Renal cortical epithelial cell (primary cell): Measurements from ENCODE around the gene P2RY12. TPM values are rescaled to one million over a fixed set of nuclear protein-coding genes. Genes with fewer than 3 reads are reported as not detected.
A peak's percentile ranks its signal among the peaks of the same experiment; 100 is the strongest.
"Not testable (repeated sequence)": the region's sequence is repeated elsewhere in the genome, so short reads cannot be mapped to it uniquely, and the experiment has no call there.

Source experiments
- DNase-seq: peaks from one replicate; pipeline ENCODE4 v3.0.0-alpha.2; 2011; ENCODE audit warnings: low read depth
- total RNA-seq: library from RNA; depleted of rRNA; stranded (reverse); fragments of >200 nt; gene quantifications from 2 replicates; pipeline ENCODE4 v1.2.3, GENCODE V29; 2014

Gene P2RY12
- total RNA-seq, 1 donor from 2014 or later, result not detected

- DNase-seq, result no peak
These were observed 8.7 kb upstream of the P2RY12 start for GRCh38 chr3:151393146-151393830.

DNA sequence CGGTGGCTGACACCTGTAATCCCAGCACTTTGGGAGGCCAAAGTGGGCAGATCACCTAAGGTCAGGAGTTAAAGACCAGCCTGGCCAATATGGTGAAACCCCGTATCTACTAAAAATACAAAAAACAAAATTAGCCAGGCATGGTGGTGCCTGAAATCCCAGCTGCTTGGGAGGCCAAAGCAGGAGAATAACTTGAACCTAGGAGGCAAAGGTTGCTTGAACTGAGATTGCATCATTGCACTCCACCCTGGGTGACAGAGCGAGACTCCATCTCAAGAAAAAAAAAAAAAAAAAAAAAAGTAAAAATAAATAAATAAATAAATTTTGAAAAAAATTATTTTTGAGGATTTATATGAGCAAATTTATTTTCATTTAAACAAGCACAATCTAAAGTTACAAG is 7.6 kb upstream of the P2RY12 start:
- DNase-seq, result not testable (repeated sequence)

GRCh38 chr3:151391720-151392119 is 7.2 kb upstream of the P2RY12 start:
- no peak for DNase-seq

DNA sequence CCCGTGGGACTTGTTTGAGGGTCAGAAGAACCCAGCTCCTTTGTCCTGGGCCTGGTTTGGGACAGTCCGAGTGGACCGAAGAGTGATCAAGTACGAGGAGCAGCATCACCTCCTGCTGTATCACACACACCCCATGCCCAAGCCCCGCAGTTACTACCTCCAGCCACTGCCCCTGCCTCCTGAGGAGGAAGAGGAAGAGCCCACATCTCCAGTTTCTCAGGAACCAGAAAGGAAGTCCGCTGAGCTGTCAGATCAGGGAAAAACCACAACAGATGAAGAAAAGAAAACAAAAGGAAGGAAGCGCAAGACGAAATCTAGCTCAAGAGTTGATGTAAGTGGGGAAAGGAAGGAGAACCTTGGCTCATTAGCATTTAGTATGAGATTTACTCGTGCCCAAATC is 3.3 kb upstream of the P2RY12 start:
- no peak for DNase-seq

DNA sequence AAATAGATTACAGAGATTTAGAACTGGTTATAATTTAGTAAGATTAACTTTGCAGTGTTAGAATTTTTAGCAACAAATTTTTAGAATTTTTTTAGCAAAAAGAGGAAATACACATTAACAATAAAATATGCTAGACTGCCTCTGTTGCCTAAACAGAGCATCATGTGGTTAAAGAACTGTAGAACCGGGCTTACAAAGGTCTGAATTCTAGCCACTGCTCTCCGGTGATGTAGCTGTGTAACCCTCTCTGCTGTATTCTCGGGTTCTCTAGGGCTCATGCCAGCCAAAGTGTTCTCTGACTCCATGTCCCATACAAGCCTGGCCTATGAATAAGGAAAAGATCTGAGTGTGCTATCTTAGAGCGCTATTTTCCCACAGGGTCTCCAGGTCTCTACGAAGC is 2.9 kb upstream of the P2RY12 start:
- DNase-seq, result no peak

- no peak for DNase-seq
These were observed 1.5 kb upstream of the P2RY12 start for GRCh38 chr3:151386056-151386455.

- DNase-seq, result peak; percentile 28
These were observed 597 bp downstream of the P2RY12 start for GRCh38 chr3:151383956-151384355.

DNA sequence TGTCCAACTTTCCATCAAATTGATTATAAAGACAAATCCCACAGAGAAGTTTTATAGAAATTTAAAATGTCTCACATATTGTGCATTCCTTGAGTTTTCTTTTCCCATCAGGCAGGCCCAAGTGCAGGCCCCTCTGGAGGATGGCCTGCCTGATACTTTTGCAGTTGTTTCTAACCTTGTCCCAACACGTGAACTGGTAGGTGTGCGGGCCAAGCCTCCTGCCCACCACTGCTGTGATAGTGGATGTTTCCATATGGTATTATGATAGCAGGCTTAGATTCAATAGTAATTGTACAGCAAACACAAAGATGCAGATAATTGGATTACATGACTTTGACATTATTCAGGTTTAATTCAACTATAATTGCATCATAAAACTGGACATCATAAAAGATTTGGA is 1.4 kb downstream of the P2RY12 start:
- DNase-seq, result no peak

- no peak for DNase-seq
These were observed 1.9 kb downstream of the P2RY12 start for GRCh38 chr3:151382671-151383070.

GRCh38 chr3:151379083-151379734 is 5.3 kb downstream of the P2RY12 start:
- peak; percentile 18 for DNase-seq

DNA sequence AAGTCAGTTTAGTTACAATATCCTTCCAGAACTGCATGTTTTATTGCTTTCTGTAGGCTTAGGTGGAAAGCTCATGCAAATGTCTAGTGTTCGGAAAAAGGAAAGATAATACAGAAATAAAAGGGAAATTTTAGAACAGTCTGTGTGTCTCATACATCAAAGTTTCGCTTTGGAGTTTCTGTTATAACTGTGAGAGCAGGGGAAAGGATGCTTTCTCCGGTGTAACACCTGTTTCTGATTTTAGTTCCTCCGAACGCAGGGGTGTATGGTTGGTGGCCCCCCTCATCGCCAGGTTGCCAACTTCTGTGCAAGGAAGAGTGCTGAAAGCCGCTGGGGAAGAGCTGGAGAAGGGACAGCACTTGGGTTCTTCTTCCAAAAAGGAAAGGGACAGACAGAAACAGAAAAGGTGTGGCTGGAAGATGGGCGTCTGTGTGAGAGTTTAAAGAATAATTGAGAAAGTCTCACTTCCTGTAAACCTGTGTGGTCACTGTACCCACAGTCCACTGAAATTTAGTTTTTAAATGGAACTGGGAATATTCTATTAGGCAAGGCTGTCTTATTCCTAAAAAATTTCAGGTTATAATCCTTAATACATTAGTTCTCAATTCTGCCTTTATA is 6.7 kb downstream of the P2RY12 start:
- DNase-seq, result no peak

GRCh38 chr3:151372063-151372820 is 12.3 kb downstream of the P2RY12 start:
- no peak for DNase-seq

DNA sequence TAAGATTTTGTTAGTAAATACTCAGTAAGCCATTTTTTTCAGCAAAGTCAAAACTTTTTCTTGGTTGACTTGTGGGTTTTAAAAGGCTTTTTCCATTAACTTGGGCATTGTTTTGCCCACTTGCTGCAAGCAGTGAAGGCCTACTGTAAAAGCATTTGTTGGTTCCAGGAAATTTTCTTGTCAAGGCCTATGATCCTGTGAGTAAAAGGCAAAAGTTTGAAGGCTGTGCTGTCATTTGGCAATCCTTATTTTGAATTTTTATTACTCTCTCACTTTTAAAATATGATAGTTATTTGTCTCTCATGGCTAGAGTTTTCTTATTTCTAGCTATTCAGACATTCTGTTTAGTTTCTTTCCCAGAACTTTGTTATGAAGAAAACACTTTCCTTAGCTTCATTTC is 13.0 kb downstream of the P2RY12 start:
- DNase-seq, result no peak

- peak; percentile 82 for DNase-seq
These were observed 17.1 kb downstream of the P2RY12 start for GRCh38 chr3:151367448-151367847.

GRCh38 chr3:151366993-151367392 is 17.6 kb downstream of the P2RY12 start:
- DNase-seq, result peak; percentile 55

DNA sequence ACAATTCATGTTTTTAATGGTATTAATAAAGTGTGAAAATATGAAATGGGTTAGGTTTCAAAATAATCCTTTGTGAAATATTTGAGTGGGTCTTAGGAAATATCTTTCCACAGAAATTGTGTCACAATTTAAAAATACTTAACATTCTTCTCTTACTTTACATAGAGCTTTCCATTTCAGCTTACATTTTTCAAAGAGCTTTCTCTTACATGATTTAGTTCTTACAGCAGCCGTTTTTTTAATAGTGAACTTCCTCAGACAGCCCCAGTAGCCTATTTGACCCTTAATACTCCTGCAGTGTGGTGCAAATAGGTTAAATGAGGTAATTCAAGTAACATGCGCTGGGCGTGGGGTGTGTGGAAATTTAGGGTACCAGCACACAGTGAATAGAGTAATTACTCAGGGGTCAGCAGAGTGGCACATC is 21.8 kb downstream of the P2RY12 start:
- no peak for DNase-seq

DNA sequence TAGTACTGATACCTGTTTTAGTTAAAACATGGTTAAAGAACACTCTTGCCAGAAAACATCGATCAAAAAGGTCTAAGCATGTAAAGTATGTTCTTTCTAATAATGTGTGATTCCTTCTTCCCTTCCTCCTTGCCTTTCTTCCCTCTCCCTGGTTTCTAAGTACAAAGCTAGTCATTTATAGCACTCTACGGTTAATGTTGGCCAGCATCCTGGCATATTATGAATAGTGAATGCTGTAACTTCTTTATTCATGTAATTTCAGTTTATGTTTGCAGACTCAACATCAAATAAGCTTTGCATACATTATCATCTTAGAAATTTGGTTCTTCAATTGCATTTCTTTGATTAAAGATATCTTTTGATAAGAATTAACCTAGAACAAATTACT is 27.1 kb downstream of the P2RY12 start:
- DNase-seq, result no peak

DNA sequence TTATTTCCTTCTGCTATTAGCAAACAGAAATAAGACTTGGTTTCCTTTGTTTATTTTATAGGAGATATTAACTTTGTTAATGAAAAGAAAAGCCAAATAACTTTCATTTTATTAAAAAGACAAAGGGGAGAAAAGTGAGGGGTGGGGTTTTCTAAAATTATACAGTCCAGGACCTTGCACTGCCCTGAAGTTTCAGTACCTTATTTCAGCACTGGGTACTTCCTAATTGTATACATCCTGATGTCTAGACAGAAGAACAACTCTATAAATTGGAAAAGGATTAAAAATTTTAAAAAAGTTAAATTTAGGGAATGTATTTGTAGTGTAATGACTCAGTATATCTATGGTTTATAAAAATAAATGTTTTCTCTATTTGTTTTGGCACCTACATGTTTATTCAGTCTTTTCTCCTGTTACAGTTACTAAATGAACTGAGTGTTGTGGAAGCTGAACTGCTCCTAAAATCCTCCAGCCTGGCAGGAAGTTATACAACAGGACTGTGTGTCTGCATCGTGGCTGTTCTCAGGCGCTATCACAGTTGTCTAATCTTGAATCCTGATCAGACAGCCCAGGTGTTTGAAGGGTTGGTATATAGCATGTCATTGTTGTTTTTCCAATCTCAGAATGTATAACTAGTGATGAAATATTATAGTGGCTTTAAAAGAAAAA is 27.6 kb downstream of the P2RY12 start:
- no peak for DNase-seq

DNA sequence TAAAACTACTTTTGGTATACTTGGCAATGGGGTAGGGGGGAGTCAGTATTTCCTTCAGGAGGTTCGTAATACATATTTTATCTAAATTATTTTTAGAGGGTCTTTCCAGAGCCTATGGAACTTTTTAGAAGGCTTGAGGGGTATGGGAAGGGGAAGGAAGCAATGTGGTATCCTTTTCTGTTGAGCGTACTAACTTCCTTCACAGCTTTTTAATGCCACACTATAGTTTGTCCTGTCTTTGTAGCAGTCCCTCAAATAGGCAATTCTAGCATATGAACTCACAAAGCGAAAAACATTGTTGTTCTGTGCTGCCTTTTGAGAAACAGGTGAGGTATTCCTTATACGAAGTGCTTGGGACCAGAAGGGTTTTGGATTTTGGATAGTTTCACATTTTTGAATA is 32.9 kb downstream of the P2RY12 start:
- DNase-seq, result no peak

DNA sequence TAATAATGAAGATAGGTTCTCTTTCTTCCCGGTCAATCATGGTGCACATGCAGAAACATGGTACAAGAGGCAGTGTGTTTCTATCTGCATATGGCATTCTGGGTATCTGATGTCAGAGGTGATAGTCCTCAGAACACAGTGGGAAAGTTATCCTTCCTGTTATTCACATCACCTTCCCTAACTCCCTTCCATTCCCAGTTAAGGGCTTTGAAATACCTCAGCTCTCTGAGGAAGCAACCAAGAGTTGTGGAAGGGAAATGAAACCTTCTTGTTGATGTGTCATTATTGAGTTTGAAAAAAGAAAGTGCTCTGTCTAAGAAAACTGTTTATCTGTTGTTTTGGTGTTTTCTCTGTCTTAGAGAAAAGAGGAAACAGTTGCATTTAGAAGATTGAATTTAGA is 33.3 kb downstream of the P2RY12 start:
- no peak for DNase-seq

- no peak for DNase-seq
These were observed 33.9 kb downstream of the P2RY12 start for GRCh38 chr3:151350656-151351055.

- DNase-seq, result no peak
These were observed 37.1 kb downstream of the P2RY12 start for GRCh38 chr3:151347432-151347831.
